Fibroblast of peridontal ligament (primary cell): ENCODE data around the gene TVP23B.
"Not testable (repeated sequence)": the region's sequence is repeated elsewhere in the genome, so short reads cannot be mapped to it uniquely, and the experiment has no call there.

ENCODE experiments used
- DNase-seq: peaks from one replicate; pipeline ENCODE4 v3.0.0-alpha.2; 2010; ENCODE audit errors: extremely low read depth

Gene TVP23B

GRCh38 chr17:18780991-18781718 is at the start of gene TVP23B:
Gene TVP23B (plus strand): TSS chr17:18781183. CDS start chr17:18781294, 111 bp downstream.
- DNase-seq, result peak; percentile 86

- DNase-seq, result not testable (repeated sequence)
These were observed 48.5 kb upstream of the TVP23B start for GRCh38 chr17:18732438-18732837.

DNA sequence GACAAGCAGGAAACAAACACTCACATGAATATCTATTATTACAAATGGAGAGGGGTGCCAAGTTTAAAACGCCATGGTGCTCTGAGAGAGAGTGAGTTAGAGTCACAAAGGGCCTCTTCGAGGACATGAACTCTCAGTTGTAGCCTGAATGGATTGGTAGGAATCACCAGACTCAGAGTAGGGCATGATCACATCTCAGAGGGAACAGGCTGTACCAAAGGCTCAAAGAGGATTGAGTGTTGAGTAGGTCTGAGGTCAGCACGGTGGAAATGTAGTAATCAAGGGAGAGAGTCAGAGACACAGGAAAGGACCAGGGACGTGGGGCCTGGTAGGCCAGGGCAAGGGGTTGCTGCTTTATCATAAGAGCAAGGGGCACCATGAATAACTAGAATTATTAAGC is 47.6 kb upstream of the TVP23B start:
- DNase-seq, result not testable (repeated sequence)

- peak; percentile 74 for DNase-seq
These were observed 41.2 kb upstream of the TVP23B start for GRCh38 chr17:18739616-18740391.

DNA sequence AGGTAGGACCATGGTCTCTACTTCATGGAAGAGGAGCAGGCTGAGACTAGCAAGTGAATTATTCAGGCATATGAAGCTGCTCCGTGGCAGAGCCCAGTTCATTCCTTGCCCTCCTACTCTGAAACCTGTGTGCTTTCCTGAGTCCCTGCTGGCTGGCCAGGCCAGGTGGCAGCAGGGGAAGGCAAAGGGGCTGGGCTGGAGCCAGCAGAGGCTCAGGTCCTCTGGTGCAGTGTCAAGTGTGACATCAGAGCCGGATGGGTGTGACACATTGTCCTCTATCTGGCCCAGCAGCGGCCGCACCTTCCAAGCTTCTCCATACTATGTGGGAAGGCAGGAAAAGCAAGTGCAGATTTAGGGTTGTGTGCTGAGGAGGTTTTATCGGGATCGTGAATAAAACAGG is 39.8 kb upstream of the TVP23B start:
- not testable (repeated sequence) for DNase-seq

DNA sequence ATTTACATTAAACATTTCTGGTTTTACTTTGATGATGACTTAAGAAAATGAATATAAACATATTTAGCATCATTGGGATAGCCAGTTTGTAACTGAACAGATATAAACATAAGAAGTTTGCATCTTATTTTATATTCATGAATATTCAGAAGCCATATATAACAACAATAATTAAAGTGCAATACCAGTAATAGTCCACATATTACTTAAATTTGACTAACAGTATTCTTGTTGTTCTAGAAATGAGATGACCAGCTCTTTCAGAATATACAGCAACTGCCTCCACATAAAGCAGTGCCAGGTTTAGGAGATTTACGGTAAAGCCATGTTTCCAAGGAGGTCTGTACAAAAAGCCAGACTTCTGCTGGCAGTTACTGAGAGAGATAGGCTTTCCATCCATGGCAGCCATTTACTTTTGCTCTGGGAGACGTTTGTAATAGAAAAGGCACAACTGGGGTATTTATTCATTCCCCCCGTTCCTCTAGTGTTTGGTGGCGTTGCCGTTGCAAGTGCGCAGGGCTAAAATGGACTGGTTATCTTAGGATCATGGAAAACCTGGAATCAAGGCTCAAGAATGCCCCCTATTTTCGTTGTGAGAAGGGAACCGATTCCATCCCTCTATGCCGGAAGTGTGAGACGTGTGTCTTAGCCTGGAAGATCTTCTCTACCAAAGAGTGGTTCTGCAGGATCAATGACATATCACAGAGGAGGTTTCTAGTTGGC is 37.1 kb upstream of the TVP23B start, which contains the start of gene FBXW10:
TSS of gene FBXW10 (plus strand) at position 356 of the 723 bp plus-strand sequence. CDS start at position 547, 191 bp downstream.
- DNase-seq, result peak; percentile 8

DNA sequence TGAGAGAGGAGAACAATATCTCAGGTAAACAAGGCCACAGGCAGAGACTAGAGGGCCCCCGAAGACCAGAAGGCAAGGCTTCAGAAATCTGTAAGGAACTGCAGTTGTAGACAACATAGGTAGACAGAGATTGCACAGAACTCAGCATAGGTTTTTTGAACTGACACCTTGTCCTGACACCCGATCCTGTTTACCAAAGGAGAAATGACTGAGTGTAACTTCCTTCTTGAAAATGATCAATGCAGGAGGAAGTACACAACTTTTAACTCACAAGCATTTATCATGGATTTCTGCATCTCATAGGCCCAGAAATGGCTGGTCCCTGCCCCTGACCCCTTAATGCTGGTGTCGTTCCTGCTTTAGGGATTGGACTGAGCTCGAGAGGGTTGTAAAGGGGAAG is 36.3 kb upstream of the TVP23B start:
- not testable (repeated sequence) for DNase-seq

GRCh38 chr17:18746551-18746950 is 34.4 kb upstream of the TVP23B start:
- not testable (repeated sequence) for DNase-seq

DNA sequence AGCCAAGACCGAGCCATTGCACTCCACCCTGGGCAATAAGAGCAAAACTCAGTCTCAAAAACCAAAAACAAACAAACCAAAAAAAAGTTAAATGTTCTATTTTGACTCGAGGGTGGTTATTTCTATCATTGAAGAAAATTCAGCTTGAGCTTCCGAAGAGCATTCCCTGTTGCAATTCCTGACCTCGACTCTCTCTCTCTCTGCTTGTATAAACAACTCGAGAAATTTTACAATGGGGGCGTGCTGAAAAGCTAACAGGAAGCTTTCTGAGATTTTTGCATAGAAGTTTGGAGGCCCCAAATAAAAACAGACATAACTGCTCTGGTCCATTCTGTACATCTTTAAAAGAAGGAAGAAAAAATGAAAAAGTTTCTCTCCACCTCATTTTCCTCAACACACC is 33.5 kb upstream of the TVP23B start:
- peak; percentile 57 for DNase-seq

DNA sequence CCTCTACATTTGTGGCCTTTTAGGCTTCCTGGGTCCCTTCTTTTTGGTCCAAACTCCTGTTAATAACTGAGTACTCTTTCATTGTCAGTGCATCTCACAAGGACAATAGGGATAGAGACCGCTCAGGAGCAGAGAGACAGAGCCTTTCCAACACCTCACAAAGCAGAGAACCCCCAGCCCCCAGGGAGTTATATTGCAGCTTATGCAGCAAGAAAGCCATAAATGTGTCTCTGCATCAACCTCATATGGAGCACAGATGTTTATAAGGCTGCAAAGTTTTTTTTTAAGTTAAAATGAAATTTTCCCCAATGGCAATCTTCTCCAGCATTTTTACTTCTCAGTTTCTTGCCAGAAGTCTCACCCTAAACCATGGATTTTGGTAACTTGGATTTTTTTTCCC is 30.7 kb upstream of the TVP23B start:
- peak; percentile 8 for DNase-seq

GRCh38 chr17:18753829-18754409 is 27.1 kb upstream of the TVP23B start:
- DNase-seq, result not testable (repeated sequence)

GRCh38 chr17:18755969-18756368 is 25.0 kb upstream of the TVP23B start:
- not testable (repeated sequence) for DNase-seq

- not testable (repeated sequence) for DNase-seq
These were observed 23.5 kb upstream of the TVP23B start for GRCh38 chr17:18757368-18758044.

GRCh38 chr17:18758344-18758743 is 22.6 kb upstream of the TVP23B start:
- not testable (repeated sequence) for DNase-seq

GRCh38 chr17:18760221-18760620 is 20.8 kb upstream of the TVP23B start:
- DNase-seq, result not testable (repeated sequence)

- not testable (repeated sequence) for DNase-seq
These were observed 10.4 kb upstream of the TVP23B start for GRCh38 chr17:18770572-18770971.

DNA sequence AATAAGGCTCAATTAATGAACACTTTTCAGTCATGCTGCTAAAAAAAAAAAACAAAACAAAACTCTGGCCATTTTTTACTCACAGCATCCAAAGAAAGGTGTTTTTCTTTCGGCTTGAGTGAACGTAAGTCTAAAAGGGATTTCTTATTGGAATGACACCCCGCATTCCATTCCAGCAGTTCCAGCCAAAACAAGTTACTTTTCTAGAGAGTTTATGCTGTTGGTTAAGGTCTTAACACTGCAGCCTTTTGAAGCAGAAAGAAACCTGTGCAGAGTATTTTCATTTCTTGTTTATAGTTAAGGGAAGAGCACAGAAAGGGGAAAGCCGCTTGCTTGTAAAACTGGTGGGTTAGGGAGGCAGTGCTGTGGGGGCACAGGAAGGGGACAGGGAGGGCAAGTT is 9.9 kb upstream of the TVP23B start:
- DNase-seq, result not testable (repeated sequence)

DNA sequence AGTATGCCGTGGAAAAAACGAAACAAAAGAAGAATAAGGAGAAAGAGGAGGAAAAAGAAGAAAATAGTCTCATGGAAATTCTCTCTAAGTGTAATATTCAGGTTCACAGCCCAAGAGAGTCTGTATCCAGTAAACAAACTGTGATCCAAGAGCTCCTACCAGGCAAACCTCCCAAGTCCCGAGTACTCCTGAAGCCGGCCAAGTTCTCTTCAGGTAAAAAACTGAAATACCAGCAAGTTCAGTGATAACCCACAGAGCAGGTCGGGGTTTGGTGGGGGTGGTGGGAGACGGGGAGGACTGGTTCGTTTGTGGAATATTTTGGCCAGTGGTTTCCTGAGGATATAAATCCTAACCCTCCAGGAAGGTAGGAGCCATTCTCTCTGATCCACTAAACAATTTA is 8.5 kb upstream of the TVP23B start:
- DNase-seq, result no peak

- DNase-seq, result not testable (repeated sequence)
These were observed 822 bp downstream of the TVP23B start for GRCh38 chr17:18781805-18782204.

DNA sequence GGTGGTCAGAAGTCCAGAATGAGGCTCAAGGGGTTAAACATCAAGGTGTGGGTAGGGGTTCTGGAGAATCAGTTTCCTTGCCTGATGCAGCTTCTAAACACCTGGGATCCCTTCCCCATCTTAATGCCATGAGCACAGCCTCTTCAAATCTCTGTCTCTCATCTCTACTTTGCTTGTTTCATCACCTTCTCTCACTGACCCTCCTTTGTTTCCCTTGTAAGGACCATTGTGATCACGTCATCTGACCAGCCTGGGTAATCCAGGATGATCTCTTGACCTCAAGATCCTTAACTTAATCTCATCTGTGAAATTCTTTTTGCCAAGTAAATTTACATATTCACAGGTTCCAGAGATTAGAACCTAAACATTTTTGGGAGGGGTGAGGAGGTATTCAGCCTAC is 5.0 kb downstream of the TVP23B start:
- not testable (repeated sequence) for DNase-seq

DNA sequence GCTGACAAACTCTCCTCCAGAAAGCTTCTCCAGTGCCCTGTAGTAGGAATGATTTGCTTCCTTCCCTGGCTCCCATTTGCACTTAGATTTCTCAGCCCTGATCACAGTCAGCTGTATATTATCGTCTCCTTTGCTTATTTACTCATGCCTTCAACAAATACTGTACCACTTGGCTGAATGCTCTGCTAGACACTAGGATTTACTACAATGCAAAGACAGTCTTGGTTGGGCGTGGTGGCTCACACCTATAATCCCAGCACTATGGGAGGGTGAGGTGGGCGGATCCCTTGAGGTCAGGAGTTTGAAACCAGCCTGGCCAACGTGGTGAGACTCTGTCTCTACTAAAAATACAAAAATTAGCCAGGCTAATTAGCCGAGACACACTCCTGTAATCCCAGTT is 5.9 kb downstream of the TVP23B start:
- not testable (repeated sequence) for DNase-seq
